Liver (tissue), 9 donors: ENCODE data around the gene PINK1. TPM values are rescaled to one million over a fixed set of nuclear protein-coding genes. Genes with fewer than 3 reads are reported as not detected.
A peak's percentile ranks its signal among the peaks of the same experiment; 100 is the strongest.

ENCODE experiments used
- DNase-seq: peaks from one replicate; pipeline ENCODE4 v3.0.0-alpha.2; 2017; ENCODE audit warnings: low spot score
- H3K27ac ChIP-seq, 2 donors: one replicate each; pipeline ENCODE4 v1.7.0; 2013; ENCODE audit warnings: inconsistent platforms in 2 of 2, low read length in 2 of 2, control low read depth in 1 of 2, low read depth in 1 of 2, mild to moderate bottlenecking in 1 of 2
- H3K27me3 ChIP-seq, 4 donors: one replicate each; pipeline versions ENCODE4 v1.6.1 to v1.7.0; 2013; ENCODE audit warnings: low read length in 3 of 4, inconsistent platforms in 1 of 4, mild to moderate bottlenecking in 1 of 4, moderate library complexity in 1 of 4; ENCODE audit not compliant: control insufficient read depth in 4 of 4, insufficient read depth in 4 of 4
- H3K36me3 ChIP-seq, 4 donors: one replicate each; pipeline versions ENCODE4 v1.6.1 to v1.7.0; 2013; ENCODE audit warnings: low read length in 3 of 4, mild to moderate bottlenecking in 3 of 4, low read depth in 1 of 4, moderate library complexity in 1 of 4; ENCODE audit not compliant: control insufficient read depth in 4 of 4, insufficient read depth in 3 of 4
- H3K4me1 ChIP-seq, 4 donors: one replicate each; pipeline versions ENCODE4 v1.6.1 to v1.7.0; 2013; ENCODE audit warnings: low read length in 3 of 4, mild to moderate bottlenecking in 3 of 4, moderate library complexity in 1 of 4; ENCODE audit not compliant: control insufficient read depth in 4 of 4, insufficient read depth in 4 of 4
- H3K4me3 ChIP-seq, 3 donors: one replicate each; pipeline versions ENCODE4 v1.6.1 to v1.7.0; 2013; ENCODE audit warnings: low read length in 3 of 3, control low read depth in 1 of 3, low read depth in 1 of 3, mild to moderate bottlenecking in 1 of 3
- H3K9ac ChIP-seq, 2 donors: one replicate each; pipeline ENCODE4 v1.7.0; 2013; ENCODE audit warnings: low read length in 2 of 2, mild to moderate bottlenecking in 2 of 2, moderate library complexity in 2 of 2, control low read depth in 1 of 2, low read depth in 1 of 2
- H3K9me3 ChIP-seq, 4 donors: one replicate each; pipeline versions ENCODE4 v1.6.1 to v1.7.0; 2013; ENCODE audit warnings: low read length in 3 of 4; ENCODE audit not compliant: control insufficient read depth in 4 of 4
- ATF3 ChIP-seq: IDR thresholded peaks from 2 replicates; pipeline ENCODE4 v1.6.1; 2016; ENCODE audit warnings: antibody characterized with exemption
- CTCF ChIP-seq: fragments of 150-350 bp; IDR thresholded peaks from 2 replicates; pipeline ENCODE4 v1.5.1; 2017; ENCODE audit warnings: improper control_type of control experiment, low read depth, low read length; ENCODE audit not compliant: missing input control
- FOXA1 ChIP-seq: IDR thresholded peaks from 2 replicates; pipeline ENCODE4 v1.6.1; 2016; ENCODE audit warnings: antibody characterized with exemption
- FOXA2 ChIP-seq: IDR thresholded peaks from 2 replicates; pipeline ENCODE4 v1.6.1; 2016; ENCODE audit warnings: antibody characterized with exemption
- GABPA ChIP-seq, 2 donors: IDR thresholded peaks in 1 of 2; conservative IDR thresholded peaks in 1 of 2; 2 replicates each; pipeline ENCODE4 v1.6.1; 2016; ENCODE audit warnings: antibody characterized with exemption in 2 of 2, mild to moderate bottlenecking in 1 of 2, moderate library complexity in 1 of 2
- HNF4A ChIP-seq, 2 donors: conservative IDR thresholded peaks; 2 replicates each; pipeline ENCODE4 v1.6.1; 2016; ENCODE audit warnings: antibody characterized with exemption in 2 of 2, mild to moderate bottlenecking in 2 of 2
- JUND ChIP-seq, 2 donors: IDR thresholded peaks; 2 replicates each; pipeline ENCODE4 v1.6.1; 2016; ENCODE audit warnings: antibody characterized with exemption in 2 of 2
- MAX ChIP-seq: IDR thresholded peaks from 2 replicates; pipeline ENCODE4 v1.6.1; 2016; ENCODE audit warnings: antibody characterized with exemption
- NR2F2 ChIP-seq: IDR thresholded peaks from 2 replicates; pipeline ENCODE4 v1.6.1; 2016; ENCODE audit warnings: antibody characterized with exemption
- REST ChIP-seq: IDR thresholded peaks from 2 replicates; pipeline ENCODE4 v1.6.1; 2016; ENCODE audit warnings: antibody characterized with exemption, mild to moderate bottlenecking
- RXRA ChIP-seq, 2 donors: IDR thresholded peaks; 2 replicates each; pipeline ENCODE4 v1.6.1; 2017 to 2018; ENCODE audit warnings: antibody characterized with exemption in 2 of 2, mild to moderate bottlenecking in 1 of 2
- SP1 ChIP-seq: IDR thresholded peaks from 2 replicates; pipeline ENCODE4 v1.6.1; 2018; ENCODE audit warnings: antibody characterized with exemption, mild to moderate bottlenecking
- TAF1 ChIP-seq: conservative IDR thresholded peaks from 2 replicates; pipeline ENCODE4 v1.6.1; 2016; ENCODE audit warnings: antibody characterized with exemption, mild to moderate bottlenecking
- ZBTB33 ChIP-seq: IDR thresholded peaks from 2 replicates; pipeline ENCODE4 v1.6.1; 2016; ENCODE audit warnings: antibody characterized with exemption
- WGBS: extraction: QIAGEN DNeasy Blood & Tissue Kit; methylation state at CpG from one replicate; pipeline ENCODE4 v1.1.7; 2013; 5-methylcytosine and 5-hydroxymethylcytosine counted together
- polyA plus RNA-seq, 2 donors: library from polyadenylated mRNA; stranded (reverse) in 1 of 2; unstranded in 1 of 2; fragments of 200-250 nt in 1 of 2; fragments of >200 nt in 1 of 2; fragmentation: Nextera tagmentation in 1 of 2; extraction: Ambion mirVana in 1 of 2; gene quantifications; one replicate each; pipeline versions ENCODE4 v1.2.1 to v1.2.3, GENCODE V29; 2013 to 2015
- total RNA-seq, 2 donors: library from RNA; depleted of rRNA; stranded (reverse); fragments of >200 nt; gene quantifications; one replicate each; pipeline ENCODE4 v1.2.3, GENCODE V29; 2014
- donor health status: healthy.
- donor health status: healthy.
- donor health status: healthy.
- donor health status: healthy.
- donor health status: healthy.

The PINK1 gene
- total and polyA plus RNA-seq, 4 donors: 52.7 to 118 (median 62.2) TPM

- WGBS: under 1% methylated on average over 20 of the region's 20 CpGs
- peak overlapping the region; percentile 80 to 95 (median 84) for H3K4me3 ChIP-seq
- peaks cover 0 to 26% (median 20%) of the 10 kb centered on the region in 4 donors for H3K4me1 ChIP-seq
- no peaks in the 10 kb centered on the region for H3K27me3 ChIP-seq
- peak overlapping the region; percentile 75 to 96 for H3K9ac ChIP-seq
- TF ChIP-seq SP1: no peak
- TF ChIP-seq ATF3: no peak
- no peak for TF ChIP-seq CTCF
- TF ChIP-seq REST: no peak
- no peak for DNase-seq
- H3K27ac ChIP-seq: peak overlapping the region; percentile 8 to 21
- no peaks in the 10 kb centered on the region for H3K9me3 ChIP-seq
- peaks cover 6 to 25% (median 16%) of the 10 kb centered on the region in 4 donors for H3K36me3 ChIP-seq
Measured at GRCh38 chr1:20660847-20661206, 27.6 kb downstream of the PINK1 start.

GRCh38 chr1:20661207-20662109 lies 28.2 kb downstream of the PINK1 start, which contains the start of gene DDOST:
TSS of gene DDOST (minus strand) at chr1:20661369. CDS start at chr1:20661350, 19 bp downstream.
- Histone ChIP-seq H3K27ac (peak within 1 kb of the TSS; percentile 51 to 68), H3K9me3 (no peaks in the 10 kb centered on the region), H3K27me3 (no peaks in the 10 kb centered on the region), H3K4me3 (peak within 1 kb of the TSS; percentile 80 to 95 (median 84)), H3K36me3 (peaks cover 6 to 18% (median 13%) of the 10 kb centered on the region in 4 donors), H3K9ac (peak within 1 kb of the TSS; percentile 75 to 96), H3K4me1 (peaks cover 0 to 26% (median 20%) of the 10 kb centered on the region in 4 donors)
- under 1% methylated on average over 58 of the region's 58 CpGs for WGBS
- DNase-seq: peak; percentile 91
- peak; percentile 53 for TF ChIP-seq NR2F2
- TF ChIP-seq FOXA2: no peak
- TF ChIP-seq ZBTB33: no peak
- TF ChIP-seq FOXA1: no peak
- TF ChIP-seq MAX: peak; percentile 89
- TF ChIP-seq SP1: peak; percentile 85
- peak; percentile 15 for TF ChIP-seq TAF1
- peak; percentile 62 for TF ChIP-seq REST
- TF ChIP-seq HNF4A (conservative IDR thresholded peaks at IDR 0.05): peak in 1 of 2 donors; percentile 30
- peak; percentile 94 to 99 for TF ChIP-seq GABPA (IDR thresholded peaks at IDR 0.05 in 1 of 2, conservative IDR thresholded peaks at IDR 0.05 in 1 of 2)
- peak; percentile 45 for TF ChIP-seq CTCF
- TF ChIP-seq RXRA (IDR thresholded peaks at IDR 0.05): peak in 1 of 2 donors; percentile 51
- peak in 1 of 2 donors; percentile 22 for TF ChIP-seq JUND (IDR thresholded peaks at IDR 0.05)
- no peak for TF ChIP-seq ATF3
